Measurements from ENCODE around the gene CHKB.
"Not testable (repeated sequence)": the region's sequence is repeated elsewhere in the genome, so short reads cannot be mapped to it uniquely, and the experiment has no call there.

The CHKB gene

DNA sequence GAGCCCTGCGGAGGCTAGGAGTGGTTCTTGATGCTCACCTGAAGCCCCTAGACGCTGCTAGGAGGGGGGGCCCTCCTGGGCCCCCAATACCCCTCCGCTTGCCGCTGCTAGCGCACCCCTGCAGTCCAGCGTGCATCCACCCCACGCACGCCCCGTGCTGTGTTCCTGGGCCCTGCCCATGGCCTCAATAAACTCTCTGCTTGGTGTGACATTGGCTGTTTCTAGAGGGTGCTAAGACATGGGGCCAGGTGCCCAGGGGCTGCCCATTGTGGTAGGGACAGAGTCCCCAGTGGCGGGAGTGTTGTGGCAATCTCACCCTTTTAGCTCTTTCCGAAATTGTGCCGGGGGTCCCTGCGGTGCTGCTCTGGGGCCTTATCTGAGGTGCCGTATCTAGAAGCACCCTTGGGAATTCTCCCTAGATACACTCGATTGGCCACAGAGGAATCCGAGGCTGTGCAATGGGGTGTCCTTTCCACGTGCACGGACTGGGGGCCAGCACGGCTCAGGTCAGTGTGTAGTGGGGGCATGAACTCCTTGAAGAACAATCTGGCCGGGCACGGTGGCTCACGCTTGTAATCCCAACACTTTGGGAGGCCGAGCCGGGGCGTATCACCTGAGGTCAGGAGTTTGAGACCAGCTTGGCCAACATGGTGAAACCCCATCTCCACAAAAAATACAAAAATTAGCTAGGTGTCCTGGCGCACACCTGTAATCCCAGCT lies 28.9 kb upstream of the CHKB start:
- H3K4me3 ChIP-seq (ENCODE audit: low read depth, low read length) = no peak overlapping the region
- TF ChIP-seq, protein P1, sequence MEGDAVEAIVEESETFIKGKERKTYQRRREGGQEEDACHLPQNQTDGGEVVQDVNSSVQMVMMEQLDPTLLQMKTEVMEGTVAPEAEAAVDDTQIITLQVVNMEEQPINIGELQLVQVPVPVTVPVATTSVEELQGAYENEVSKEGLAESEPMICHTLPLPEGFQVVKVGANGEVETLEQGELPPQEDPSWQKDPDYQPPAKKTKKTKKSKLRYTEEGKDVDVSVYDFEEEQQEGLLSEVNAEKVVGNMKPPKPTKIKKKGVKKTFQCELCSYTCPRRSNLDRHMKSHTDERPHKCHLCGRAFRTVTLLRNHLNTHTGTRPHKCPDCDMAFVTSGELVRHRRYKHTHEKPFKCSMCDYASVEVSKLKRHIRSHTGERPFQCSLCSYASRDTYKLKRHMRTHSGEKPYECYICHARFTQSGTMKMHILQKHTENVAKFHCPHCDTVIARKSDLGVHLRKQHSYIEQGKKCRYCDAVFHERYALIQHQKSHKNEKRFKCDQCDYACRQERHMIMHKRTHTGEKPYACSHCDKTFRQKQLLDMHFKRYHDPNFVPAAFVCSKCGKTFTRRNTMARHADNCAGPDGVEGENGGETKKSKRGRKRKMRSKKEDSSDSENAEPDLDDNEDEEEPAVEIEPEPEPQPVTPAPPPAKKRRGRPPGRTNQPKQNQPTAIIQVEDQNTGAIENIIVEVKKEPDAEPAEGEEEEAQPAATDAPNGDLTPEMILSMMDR (IDR thresholded peaks at IDR 0.05; ENCODE audit: control insufficient read depth, extremely low read depth, insufficient read depth) = no peak
- no peak for DNase-seq (ENCODE audit: low read depth)

DNA sequence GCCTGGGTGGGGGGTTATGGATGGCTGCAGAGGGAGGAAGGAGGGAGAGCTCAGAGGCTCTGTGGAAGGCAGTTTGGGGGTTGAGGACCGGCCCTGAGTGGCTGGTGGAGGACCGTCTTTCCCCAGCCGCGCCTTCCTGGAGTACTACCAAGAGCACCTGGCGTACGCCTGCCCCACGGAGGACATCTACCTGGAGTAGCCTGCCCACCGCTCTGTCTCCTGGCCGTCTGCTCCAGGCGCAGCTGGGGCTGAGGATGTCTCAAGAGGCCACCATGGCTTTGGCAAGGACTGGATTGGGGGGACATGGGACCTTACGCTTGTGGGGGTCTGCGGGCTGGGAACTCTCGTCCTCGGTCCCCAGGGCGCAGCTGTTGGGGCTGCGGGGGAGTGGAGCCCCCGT lies 27.9 kb upstream of the CHKB start:
- no peak for DNase-seq (ENCODE audit: low read depth)
- TF ChIP-seq, protein P1 (IDR thresholded peaks at IDR 0.05; ENCODE audit: control insufficient read depth, extremely low read depth, insufficient read depth) = no peak
- H3K4me3 ChIP-seq (ENCODE audit: low read depth, low read length) = no peak overlapping the region

GRCh38 chr22:50610041-50610451 lies 27.4 kb upstream of the CHKB start:
- no peak for DNase-seq (ENCODE audit: low read depth)
- no peak overlapping the region for H3K4me3 ChIP-seq (ENCODE audit: low read depth, low read length)
- TF ChIP-seq, protein P1 (IDR thresholded peaks at IDR 0.05; ENCODE audit: control insufficient read depth, extremely low read depth, insufficient read depth) = no peak

DNA sequence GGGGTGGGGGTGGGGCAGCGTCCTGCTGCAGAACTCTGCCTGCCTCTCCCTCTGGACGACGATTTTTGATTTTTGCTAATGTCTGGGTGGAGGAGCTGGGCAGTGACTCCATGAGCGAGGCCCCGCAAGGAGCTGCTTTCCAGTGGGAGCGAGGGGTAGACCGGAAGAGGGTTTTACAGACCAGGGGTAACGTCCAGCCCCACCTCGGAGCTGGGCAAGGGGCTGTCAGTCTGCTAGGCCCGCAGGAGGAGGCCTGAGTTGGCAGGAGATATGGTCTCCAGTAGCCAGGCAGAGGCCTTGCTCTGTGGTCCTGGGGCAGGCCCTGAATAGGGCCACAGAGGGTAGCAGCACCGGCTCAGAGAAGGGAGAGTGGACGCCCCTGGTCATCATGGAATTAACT lies 26.9 kb upstream of the CHKB start:
- H3K4me3 ChIP-seq (ENCODE audit: low read depth, low read length) = no peak overlapping the region
- TF ChIP-seq, protein P1 (IDR thresholded peaks at IDR 0.05; ENCODE audit: control insufficient read depth, extremely low read depth, insufficient read depth) = no peak
- DNase-seq (ENCODE audit: low read depth) = no peak

DNA sequence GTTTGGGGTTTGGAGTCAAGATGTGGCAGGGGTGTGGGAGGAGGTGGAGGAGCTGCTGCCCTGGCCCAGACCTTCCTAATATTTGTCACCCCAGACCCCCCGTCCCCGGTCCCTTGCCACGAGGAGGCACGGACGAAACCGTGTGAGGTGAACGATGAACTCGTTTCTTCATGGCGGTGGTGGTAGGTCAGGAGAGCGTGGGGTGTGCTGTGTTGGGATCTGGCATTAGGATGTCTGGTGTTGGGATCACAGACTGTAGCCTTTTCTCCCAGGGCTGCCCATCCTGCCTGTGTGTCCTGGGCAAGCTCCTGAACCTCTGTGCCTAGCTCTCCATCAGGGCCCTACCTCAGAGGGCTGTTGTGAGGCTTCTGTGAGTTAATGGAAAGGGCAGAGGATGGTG lies 26.3 kb upstream of the CHKB start:
- DNase-seq (ENCODE audit: low read depth) = no peak
- no peak overlapping the region for H3K4me3 ChIP-seq (ENCODE audit: low read depth, low read length)
- TF ChIP-seq, protein P1 (IDR thresholded peaks at IDR 0.05; ENCODE audit: control insufficient read depth, extremely low read depth, insufficient read depth) = no peak

DNA sequence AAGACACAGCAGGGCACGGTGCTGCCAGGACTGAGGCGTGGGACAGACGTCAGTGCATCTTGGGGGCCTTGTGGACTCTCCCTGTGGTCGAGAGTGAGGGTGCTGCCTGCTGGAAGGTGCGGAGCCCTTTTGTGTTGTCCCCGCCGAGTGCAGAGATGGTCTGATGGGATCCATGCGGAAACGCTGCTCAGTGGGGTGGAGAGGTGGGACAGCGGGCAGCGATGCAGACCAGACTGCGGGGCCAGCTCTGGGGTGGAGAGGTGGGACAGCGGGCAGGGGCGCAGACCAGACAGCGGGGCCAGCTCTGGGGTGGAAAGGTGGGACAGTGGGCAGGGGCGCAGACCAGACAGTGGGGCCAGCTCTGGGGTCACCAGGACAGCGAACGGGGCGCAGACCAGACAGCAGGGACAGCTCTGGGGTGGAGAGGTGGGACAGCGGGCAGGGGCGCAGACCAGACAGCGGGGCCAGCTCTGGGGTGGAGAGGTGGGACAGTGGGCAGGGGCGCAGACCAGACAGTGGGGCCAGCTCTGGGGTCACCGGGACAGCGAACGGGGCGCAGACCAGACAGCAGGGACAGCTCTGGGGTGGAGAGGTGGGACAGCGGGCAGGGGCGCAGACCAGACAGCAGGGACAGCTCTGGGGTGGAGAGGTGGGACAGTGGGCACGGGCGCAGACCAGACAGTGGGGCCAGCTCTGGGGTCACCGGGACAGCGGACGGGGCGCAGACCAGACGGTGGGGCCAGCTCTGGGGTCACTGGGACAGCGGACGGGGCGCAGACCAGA lies 25.6 kb upstream of the CHKB start:
- not testable (repeated sequence) for H3K4me3 ChIP-seq (ENCODE audit: low read depth, low read length); DNase-seq (ENCODE audit: low read depth)

DNA sequence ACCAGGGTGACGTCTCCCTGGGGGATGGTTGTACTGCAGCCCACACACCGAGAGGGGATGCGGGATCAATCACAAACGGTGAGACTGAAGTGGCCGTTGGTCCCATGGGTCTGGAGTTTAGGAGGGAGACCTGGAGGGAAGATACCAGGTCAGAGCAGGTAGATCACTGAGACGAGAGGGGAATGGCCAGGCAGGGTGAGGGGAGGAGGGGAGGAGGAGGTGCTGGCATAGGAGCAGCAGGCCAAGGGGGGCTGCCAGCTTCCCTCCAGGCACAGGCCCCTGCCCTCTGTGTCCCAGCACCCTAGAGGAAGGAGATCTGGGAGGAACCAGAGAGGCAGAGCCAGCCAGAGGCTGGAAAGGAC lies 25.0 kb upstream of the CHKB start:
- TF ChIP-seq, protein P1 (IDR thresholded peaks at IDR 0.05; ENCODE audit: control insufficient read depth, extremely low read depth, insufficient read depth) = no peak
- H3K4me3 ChIP-seq (ENCODE audit: low read depth, low read length) = no peak overlapping the region
- DNase-seq (ENCODE audit: low read depth) = no peak

Data from LNCaP clone FGC (cell line).